ENCODE data around the gene SLC10A7. TPM values are rescaled to one million over a fixed set of nuclear protein-coding genes. Genes with fewer than 3 reads are reported as not detected.

The SLC10A7 gene
- total and polyA plus RNA-seq, 10 of the 15 experiments (the other 5 are each of a cell fraction or from before 2014, with no cell fraction given), result 4.6 to 23.7 (median 15.6) TPM

- TF ChIP-seq SMC3 (IDR thresholded peaks at IDR 0.05; ENCODE audit: borderline replicate concordance, low read length) (no peak), CTCF (IDR thresholded peaks at IDR 0.05 in 2 of 3, conservative IDR thresholded peaks at IDR 0.05 in 1 of 3; ENCODE audit: control insufficient read depth in 2 of 3, extremely low read depth in 1 of 3, insufficient read depth in 1 of 3, low read depth in 3 of 3, low read length in 3 of 3) (no peak), PAX5 (IDR thresholded peaks at IDR 0.05; ENCODE audit: borderline replicate concordance, low read depth, low read length) (no peak), EP300 (IDR thresholded peaks at IDR 0.05; ENCODE audit: borderline replicate concordance in 1 of 2, control insufficient read depth in 1 of 2, low read depth in 2 of 2, low read length in 2 of 2) (peak; percentile 33 to 47; a peak in 1 of 4 replicates), IKZF1 (conservative IDR thresholded peaks at IDR 0.05) (peak; percentile 83), KAT2A (conservative IDR thresholded peaks at IDR 0.05; ENCODE audit: control insufficient read depth, low read depth, low read length) (no peak), ASH2L (IDR thresholded peaks at IDR 0.05; ENCODE audit: borderline replicate concordance, low read depth) (peak; percentile 56; the same call in 1 of the 2 replicates), ATF7 (IDR thresholded peaks at IDR 0.05; ENCODE audit: low read depth) (peak; percentile 93), TARDBP (IDR thresholded peaks at IDR 0.05; ENCODE audit: borderline replicate concordance) (0 out of 2 replicates have a peak, but pooled peaks have one; percentile 26), WRNIP1 (IDR thresholded peaks at IDR 0.05; ENCODE audit: borderline replicate concordance, low read depth, low read length) (no peak), IRF4 (IDR thresholded peaks at IDR 0.05; ENCODE audit: low read depth, low read length) (peak; percentile 45), FOXM1 (IDR thresholded peaks at IDR 0.05; ENCODE audit: low read depth, low read length) (no peak), SPI1 (IDR thresholded peaks at IDR 0.05; ENCODE audit: borderline replicate concordance, insufficient read depth, low read depth, low read length) (no peak), PKNOX1 (IDR thresholded peaks at IDR 0.05) (peak; percentile 75; the same call in 1 of the 2 replicates), USF2 (IDR thresholded peaks at IDR 0.05; ENCODE audit: borderline replicate concordance, low read depth, low read length) (no peak), HSF1 (IDR thresholded peaks at IDR 0.05; ENCODE audit: low read depth, low read length) (no peak), MAX (IDR thresholded peaks at IDR 0.05; ENCODE audit: low read depth, low read length) (no peak), CREB1 (IDR thresholded peaks at IDR 0.05; ENCODE audit: low read depth) (peak; percentile 97), ZNF24 (IDR thresholded peaks at IDR 0.05) (no peak), IKZF2 (IDR thresholded peaks at IDR 0.05) (peak; percentile 41 to 70; a peak in 3 of 4 replicates), YY1 (IDR thresholded peaks at IDR 0.05; ENCODE audit: low read depth, low read length) (peak; percentile 85), CHD4 (IDR thresholded peaks at IDR 0.05) (no peak), CBFB (IDR thresholded peaks at IDR 0.05; ENCODE audit: low read depth) (0 out of 2 replicates have a peak, but pooled peaks have one; percentile 61), POLR2AphosphoS5 (IDR thresholded peaks at IDR 0.05; ENCODE audit: low read length) (no peak; the same call in 1 of the 2 replicates)
Observed at GRCh38 chr4:146522098-146522868, 543 bp upstream of the SLC10A7 start (continued).
